Measurements from ENCODE around the gene CNOT4.

CNOT4 gene

GRCh38 chr7:135403302-135403701 is 106.6 kb downstream of the CNOT4 start:
- no peak for DNase-seq (ENCODE audit: low spot score)

DNA sequence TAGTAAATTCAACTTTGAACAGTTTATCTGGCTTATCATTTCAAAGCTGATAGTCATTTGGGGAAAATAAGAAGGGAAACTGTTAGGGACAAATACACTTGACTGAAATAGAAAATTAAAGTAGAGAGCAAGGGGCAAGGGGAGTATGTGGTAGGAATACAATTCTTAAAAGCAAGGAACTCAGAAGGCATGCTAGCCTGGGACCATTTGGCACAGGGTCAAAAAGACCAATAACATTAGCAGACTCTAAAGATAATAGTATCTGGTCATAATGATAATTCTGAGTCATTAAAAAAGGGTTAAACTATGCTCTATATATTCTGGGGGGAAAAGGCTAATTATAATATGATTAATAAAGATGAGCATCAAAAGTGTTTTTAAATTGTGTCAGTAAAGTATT is 112.2 kb downstream of the CNOT4 start:
- no peak for DNase-seq (ENCODE audit: low spot score)

GRCh38 chr7:135392701-135393100 is 117.2 kb downstream of the CNOT4 start:
- DNase-seq (ENCODE audit: low spot score), result no peak

DNA sequence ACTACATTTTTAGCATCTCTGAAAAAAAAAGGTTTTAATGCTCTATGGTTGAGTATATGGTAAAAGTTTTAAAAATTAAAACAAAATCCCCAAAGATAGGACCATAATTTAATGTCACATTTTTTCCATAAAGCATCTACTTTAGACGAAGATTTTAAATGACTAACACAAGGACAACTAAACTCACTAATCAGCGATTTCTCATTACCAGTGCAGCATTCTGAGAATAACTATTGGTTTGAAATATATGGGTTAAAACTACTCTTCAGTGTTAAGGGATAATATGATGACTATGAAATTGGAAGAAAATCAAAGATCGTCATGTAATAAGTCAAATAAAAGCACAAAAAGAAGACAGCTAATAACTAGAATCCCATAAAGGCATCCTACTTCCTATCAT is 118.4 kb downstream of the CNOT4 start:
- DNase-seq (ENCODE audit: low spot score), result no peak

DNA sequence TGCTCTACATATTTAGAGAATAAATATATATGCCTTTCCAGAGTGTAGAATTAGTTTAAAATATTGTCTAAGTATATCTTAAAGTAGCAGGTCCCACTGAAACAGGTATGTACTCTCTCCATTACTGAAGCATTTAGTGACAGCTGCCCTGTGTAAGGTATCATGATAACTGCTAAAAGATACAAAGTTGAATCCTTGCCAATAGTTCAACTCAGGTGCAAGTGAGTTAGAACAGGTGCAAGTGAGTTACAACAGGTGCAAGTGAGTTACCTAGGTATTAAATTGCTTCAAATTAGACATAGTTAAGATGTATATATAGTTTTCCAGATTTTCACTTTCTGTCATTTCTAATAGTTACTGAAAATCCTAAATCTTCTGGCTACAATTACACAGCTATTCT is 119.1 kb downstream of the CNOT4 start:
- DNase-seq (ENCODE audit: low spot score), result no peak

GRCh38 chr7:135389971-135390370 is 119.9 kb downstream of the CNOT4 start:
- DNase-seq (ENCODE audit: low spot score), result no peak

DNA sequence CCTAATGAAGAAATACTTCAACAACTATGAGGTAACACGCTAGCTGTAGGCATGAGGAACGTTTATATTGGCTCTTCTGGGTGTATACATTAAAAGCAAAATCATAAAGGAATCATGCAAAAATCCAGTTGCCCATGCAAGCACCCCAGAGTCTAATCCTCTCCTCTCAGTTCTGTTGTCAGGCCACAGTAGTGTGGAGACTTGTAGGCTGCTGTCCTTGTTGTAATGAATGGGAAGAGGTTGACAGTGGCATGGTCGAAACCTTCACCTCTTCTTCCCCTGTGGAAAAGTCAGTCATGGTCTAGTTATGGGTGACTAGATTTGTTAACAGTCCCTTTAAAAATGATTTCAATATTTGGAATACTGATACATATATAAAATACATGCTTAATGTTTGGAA is 121.3 kb downstream of the CNOT4 start:
- no peak for DNase-seq (ENCODE audit: low spot score)

DNA sequence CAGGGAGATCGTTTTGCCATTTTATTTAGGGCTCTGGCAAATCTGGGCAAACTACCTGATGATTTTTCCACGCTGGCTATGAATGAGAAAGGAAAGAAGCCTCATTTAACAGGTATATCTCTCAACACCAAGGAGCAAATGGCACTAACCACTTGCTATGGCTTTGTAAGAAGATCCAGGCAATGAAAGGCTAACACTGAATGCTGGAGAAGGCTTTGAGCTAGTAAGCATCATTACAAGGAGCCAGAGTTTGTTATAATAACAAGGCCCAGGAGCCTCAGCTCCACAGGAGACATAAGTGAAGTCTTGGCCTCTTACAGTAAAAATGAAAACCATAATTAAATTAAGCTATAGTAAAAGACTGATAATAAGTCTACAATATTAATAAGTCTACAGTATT is 123.1 kb downstream of the CNOT4 start:
- no peak for DNase-seq (ENCODE audit: low spot score)

DNA sequence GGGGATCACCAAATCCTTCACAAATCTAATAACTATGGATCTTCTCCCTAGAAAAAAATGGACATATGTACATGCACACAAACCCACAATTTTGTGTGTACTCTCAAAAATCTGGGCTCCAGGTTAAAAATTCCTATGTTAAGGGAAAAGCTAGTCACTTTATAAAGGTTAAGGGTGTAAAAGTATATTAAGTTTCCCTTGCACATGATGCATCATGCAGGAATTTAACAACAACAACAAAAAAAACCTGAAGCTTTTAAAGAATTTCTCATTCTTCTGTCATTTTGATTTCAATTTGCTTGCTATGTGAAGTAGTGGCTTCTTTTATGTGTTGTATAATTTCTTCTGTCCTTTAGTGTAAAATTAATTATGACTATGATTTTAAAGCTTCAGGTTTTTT is 123.7 kb downstream of the CNOT4 start:
- DNase-seq (ENCODE audit: low spot score), result no peak

DNA sequence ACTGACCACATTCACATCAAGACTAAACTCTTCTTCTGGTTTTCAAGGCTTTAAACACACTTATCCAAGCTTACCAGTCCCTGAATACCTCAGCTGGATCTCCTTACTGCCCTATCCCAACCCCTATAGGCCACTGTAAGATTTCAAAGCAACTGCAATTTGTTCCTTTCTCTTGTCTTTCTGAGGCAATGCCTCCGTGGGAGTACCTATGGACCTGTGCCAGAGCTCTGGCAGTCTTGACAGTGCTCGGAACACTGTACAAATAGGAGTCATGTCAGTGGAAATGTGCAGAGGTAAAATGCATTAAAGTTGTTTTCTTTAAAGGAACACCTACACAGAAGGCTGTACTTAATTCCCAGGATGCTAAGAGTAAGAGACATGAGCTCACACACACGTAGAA is 124.7 kb downstream of the CNOT4 start:
- no peak for DNase-seq (ENCODE audit: low spot score)

- DNase-seq (ENCODE audit: low spot score), result no peak
Observed at GRCh38 chr7:135383525-135384175, 126.3 kb downstream of the CNOT4 start.

- no peak for DNase-seq (ENCODE audit: low spot score)
Observed at GRCh38 chr7:135382173-135382572, 127.7 kb downstream of the CNOT4 start.

- DNase-seq (ENCODE audit: low spot score), result no peak
Observed at GRCh38 chr7:135381369-135381768, 128.5 kb downstream of the CNOT4 start.

GRCh38 chr7:135380351-135380750 is 129.6 kb downstream of the CNOT4 start:
- no peak for DNase-seq (ENCODE audit: low spot score)

DNA sequence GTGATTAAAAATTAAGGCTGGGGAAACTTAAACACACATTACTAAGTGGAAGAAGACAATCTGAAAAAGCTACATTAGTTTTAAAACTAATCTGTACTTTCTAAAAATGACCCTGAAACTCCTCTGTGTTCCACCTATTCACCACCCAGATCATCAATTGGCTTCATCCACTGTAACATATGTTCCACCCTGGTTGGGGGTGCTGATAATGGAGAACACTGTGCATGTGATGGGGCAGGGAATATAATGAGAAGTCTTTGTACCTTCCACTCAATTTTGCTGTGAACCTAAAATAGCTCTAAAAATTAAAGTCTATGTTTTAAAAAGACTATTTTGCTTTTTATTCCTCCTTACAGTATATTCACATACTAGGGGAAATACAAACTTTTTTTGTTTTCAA is 132.7 kb downstream of the CNOT4 start:
- DNase-seq (ENCODE audit: low spot score), result no peak

- no peak for DNase-seq (ENCODE audit: low spot score)
Observed at GRCh38 chr7:135375908-135376699, 133.8 kb downstream of the CNOT4 start.

DNA sequence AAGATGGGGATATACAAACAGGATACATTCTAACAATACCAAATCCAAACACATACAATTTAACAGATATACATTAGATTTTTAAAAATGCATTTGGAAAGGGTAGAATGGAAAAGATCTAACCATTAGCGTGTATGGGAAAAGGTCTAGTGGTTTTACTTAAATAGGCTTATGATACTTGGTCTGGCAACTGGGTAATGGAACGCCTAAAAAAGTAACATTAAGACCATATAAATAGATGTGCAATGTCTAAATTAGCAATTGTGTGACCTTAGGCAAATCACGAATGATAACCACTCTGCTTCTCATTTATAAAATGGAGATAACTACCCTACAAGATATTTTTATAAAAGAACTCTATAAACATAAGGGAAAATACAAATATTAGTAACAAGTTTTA is 135.2 kb downstream of the CNOT4 start:
- DNase-seq (ENCODE audit: low spot score), result no peak

- no peak for DNase-seq (ENCODE audit: low spot score)
Observed at GRCh38 chr7:135372222-135372621, 137.7 kb downstream of the CNOT4 start.

DNA sequence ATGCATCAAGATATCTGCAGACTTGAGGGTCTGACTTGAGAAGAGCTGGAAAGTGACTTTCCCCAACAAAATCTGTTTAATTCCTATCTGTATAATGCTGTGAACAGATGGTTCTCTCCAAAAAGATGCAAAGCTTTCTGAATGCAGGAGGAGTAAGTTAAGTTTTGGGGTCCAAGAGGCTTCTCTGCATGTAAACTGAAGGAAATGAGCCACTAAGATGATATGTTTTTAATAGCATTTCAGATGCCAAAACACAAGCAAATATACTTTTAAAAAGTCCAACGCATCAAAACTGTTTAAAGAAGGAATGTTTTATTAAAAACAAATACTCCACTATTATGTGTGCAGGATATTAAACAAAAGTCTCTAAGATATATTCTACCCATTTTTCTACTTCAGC is 139.2 kb downstream of the CNOT4 start:
- no peak for DNase-seq (ENCODE audit: low spot score)

GRCh38 chr7:135369405-135369804 is 140.5 kb downstream of the CNOT4 start:
- DNase-seq (ENCODE audit: low spot score), result no peak

DNA sequence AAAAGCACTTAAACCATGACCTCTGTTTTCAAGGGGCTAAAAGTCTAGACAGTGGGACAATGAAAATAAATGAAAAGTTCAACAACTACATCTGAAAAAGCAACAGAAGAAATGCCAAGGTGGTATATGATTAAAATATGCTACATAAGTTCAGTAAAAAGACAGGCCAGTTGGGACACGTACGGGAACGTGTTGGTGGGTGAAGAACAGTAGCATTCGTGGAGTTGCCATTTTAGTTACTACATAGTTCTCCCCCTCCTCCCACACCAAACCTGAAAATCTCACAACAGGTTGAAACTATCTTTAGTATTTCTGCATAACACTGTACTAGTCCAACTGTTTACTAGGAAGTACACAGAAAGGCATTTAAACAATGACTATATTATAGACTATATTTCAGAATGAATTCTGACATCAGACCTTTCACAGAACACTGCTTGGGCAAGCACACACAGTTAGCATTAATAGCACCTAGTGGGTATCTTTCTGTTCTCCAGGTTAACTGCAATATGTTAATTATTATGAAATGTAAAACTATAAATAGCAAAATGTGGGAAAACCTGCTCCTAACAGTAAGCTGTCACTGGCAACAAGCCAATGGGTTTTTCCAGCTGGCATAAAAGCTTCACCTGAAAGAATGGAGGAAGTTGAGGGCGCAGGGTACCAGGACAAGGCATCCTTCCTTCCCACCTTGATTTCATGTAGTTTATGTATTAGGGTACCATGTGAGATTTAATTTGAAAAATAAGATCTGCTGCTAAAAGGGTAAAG is 141.3 kb downstream of the CNOT4 start:
- DNase-seq (ENCODE audit: low spot score), result no peak

- no peak for DNase-seq (ENCODE audit: low spot score)
Observed at GRCh38 chr7:135366843-135367508, 142.9 kb downstream of the CNOT4 start.

- no peak for DNase-seq (ENCODE audit: low spot score)
Observed at GRCh38 chr7:135365721-135366120, 144.2 kb downstream of the CNOT4 start.
